ENCODE results near the gene GSK3B. TPM values are rescaled to one million over a fixed set of nuclear protein-coding genes. Genes with fewer than 3 reads are reported as not detected.

Gene GSK3B
- total and polyA plus RNA-seq, 3 donors from 2014 or later: 64.9 to 73.1 (median 65.1) TPM

GRCh38 chr3:120070263-120070981 is 23.8 kb downstream of the GSK3B start:
- intact Hi-C loops (cut with DNase I; ENCODE audit: low total_unique reads): no loop called here
- no peaks in the 10 kb centered on the region for H3K36me3 ChIP-seq (ENCODE audit: low read depth, missing control alignments)
- TF ChIP-seq POLR2A (IDR thresholded peaks at IDR 0.05) (no peak), CTCF (IDR thresholded peaks at IDR 0.05) (no peak)
- no peak overlapping the region for H3K27ac ChIP-seq
- H3K4me3 ChIP-seq: no peak overlapping the region
- no peak for DNase-seq
- peaks cover 3% of the 10 kb centered on the region for H3K4me1 ChIP-seq
- H3K9me3 ChIP-seq: no peaks in the 10 kb centered on the region
- no peaks in the 10 kb centered on the region for H3K27me3 ChIP-seq
- 87 to 90% methylated on average over 4 of the region's 4 CpGs for WGBS, 2 donors

- intact Hi-C loops (cut with DNase I; ENCODE audit: low total_unique reads): no loop called here
- Histone ChIP-seq H3K36me3 (ENCODE audit: low read depth, missing control alignments) (no peaks in the 10 kb centered on the region), H3K9me3 (no peaks in the 10 kb centered on the region), H3K27me3 (no peaks in the 10 kb centered on the region), H3K4me3 (no peak overlapping the region), H3K4me1 (no peaks in the 10 kb centered on the region), H3K27ac (no peak overlapping the region)
- DNase-seq: no peak
- 87 to 93% methylated on average over 3 of the region's 3 CpGs for WGBS, 2 donors
- TF ChIP-seq CTCF (IDR thresholded peaks at IDR 0.05) (no peak), POLR2A (IDR thresholded peaks at IDR 0.05) (no peak)
Measured at GRCh38 chr3:120067083-120067482, 27.2 kb downstream of the GSK3B start.

GRCh38 chr3:120066634-120067033 is 27.6 kb downstream of the GSK3B start:
- intact Hi-C loops (cut with DNase I; ENCODE audit: low total_unique reads): no loop called here
- Histone ChIP-seq H3K27me3 (no peaks in the 10 kb centered on the region), H3K4me1 (no peaks in the 10 kb centered on the region), H3K9me3 (no peaks in the 10 kb centered on the region), H3K27ac (no peak overlapping the region), H3K36me3 (ENCODE audit: low read depth, missing control alignments) (no peaks in the 10 kb centered on the region), H3K4me3 (no peak overlapping the region)
- WGBS, 2 donors: 96% methylated on average over 4 of the region's 4 CpGs
- no peak for TF ChIP-seq CTCF (IDR thresholded peaks at IDR 0.05)
- TF ChIP-seq POLR2A (IDR thresholded peaks at IDR 0.05): no peak
- no peak for DNase-seq

- whole genome bisulfite sequencing, 2 donors: 84 to 93% methylated on average over 2 of the region's 2 CpGs
- Histone ChIP-seq H3K27me3 (no peaks in the 10 kb centered on the region), H3K4me3 (no peak overlapping the region), H3K4me1 (peaks cover 3% of the 10 kb centered on the region), H3K9me3 (no peaks in the 10 kb centered on the region), H3K36me3 (ENCODE audit: low read depth, missing control alignments) (no peaks in the 10 kb centered on the region), H3K27ac (no peak overlapping the region)
- intact Hi-C loops (cut with DNase I; ENCODE audit: low total_unique reads): no loop called here
- TF ChIP-seq POLR2A (IDR thresholded peaks at IDR 0.05) (no peak), CTCF (IDR thresholded peaks at IDR 0.05) (no peak)
- no peak for DNase-seq
Measured at GRCh38 chr3:120064641-120065040, 29.6 kb downstream of the GSK3B start.

- TF ChIP-seq CTCF (IDR thresholded peaks at IDR 0.05) (no peak), POLR2A (IDR thresholded peaks at IDR 0.05) (no peak)
- no peak overlapping the region for H3K27ac ChIP-seq
- intact Hi-C loops (cut with DNase I; ENCODE audit: low total_unique reads): no loop called here
Measured at GRCh38 chr3:120062474-120062873, 31.8 kb downstream of the GSK3B start.

More at GRCh38 chr3:120062474-120062873, 31.8 kb downstream of the GSK3B start:
- Histone ChIP-seq H3K4me3 (no peak overlapping the region), H3K27me3 (no peaks in the 10 kb centered on the region), H3K36me3 (ENCODE audit: low read depth, missing control alignments) (no peaks in the 10 kb centered on the region), H3K9me3 (no peaks in the 10 kb centered on the region), H3K4me1 (peaks cover 3% of the 10 kb centered on the region)
- no peak for DNase-seq
- WGBS, 2 donors: 82 to 91% methylated on average over 4 of the region's 4 CpGs
